GM21360 (cell line): ENCODE results near the gene SNX32.
A peak's percentile ranks its signal among the peaks of the same experiment; 100 is the strongest.

ENCODE experiments used
- ATAC-seq: cut with Tn5 transposase; IDR thresholded peaks from one replicate; pipeline ENCODE4 v1.9.1; 2021; ENCODE audit warnings: mild to moderate bottlenecking, moderate library complexity; ENCODE audit not compliant: unreplicated experiment

The SNX32 gene

DNA sequence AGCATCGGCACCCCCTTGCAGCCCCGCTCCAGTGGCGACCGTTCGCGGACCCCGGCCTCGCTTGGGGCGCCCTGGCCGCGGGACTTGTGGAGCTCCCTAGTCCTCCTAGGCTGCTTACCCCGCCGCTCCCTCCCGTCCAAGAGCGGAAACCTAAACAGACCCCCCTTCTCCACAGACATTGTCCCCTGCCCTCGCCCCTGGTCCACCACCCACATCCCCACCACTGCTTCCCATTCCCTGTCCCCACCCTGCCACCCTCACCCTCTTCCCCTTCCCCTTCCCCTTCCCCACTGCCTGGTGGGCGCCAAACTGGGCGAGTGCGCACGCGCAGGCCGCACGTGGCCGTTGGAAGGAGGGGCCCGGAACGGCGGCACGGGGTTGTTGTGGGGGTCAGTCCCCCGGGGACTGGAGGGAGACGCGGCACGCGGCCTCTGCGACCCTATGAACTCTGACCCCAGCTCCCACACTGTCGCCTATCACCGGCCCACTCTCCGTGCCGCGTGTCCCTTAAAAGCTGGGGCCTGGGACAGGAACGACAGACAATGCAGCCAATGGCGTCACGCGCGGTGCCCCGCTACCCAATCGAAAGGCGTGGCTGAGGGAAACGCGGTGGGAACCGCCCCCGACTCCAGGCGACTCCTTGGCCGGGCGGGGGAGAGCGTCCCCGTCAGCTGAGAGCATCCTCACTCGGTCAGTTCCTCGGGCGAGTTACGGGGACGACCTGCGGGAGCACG is at the start of gene SNX32:
Gene SNX32, plus strand, starts transcription at position 667 of the 734 bp plus-strand sequence. CDS start 103 bp downstream, outside the sequence.
- ATAC-seq: peak; percentile 85

DNA sequence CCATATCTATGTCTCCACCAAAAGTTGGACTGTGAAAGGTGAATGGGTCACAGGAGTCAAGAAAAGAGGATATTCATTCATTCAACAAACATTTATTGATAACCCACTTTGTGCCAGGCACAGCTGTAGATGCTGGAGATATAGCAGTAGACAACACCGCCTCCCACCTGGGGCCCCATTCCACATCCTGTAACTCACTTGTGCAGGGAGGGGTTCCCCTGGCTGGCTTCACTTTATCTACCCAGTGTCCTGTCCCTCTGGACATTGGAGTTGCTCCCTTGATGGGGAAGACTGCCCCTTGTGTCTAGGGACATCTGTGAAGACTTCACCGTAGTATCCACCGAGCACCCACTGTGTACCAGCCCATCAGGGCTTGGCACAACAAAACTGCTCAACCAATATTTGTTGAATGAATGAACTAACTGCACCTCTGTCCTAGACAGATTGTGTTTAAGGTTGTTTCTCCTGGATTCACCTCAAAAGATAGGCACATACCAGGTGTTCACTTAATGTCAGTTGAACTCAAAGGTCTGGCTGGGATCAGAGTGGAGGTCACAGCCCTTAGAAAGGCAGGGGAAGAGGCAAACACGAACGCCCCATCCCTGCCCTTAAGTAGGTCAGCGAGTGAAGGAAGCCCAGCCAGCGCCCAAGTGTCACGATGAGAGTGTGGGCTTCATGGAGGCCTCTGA is 48.3 kb upstream of the SNX32 start:
- no peak for ATAC-seq

DNA sequence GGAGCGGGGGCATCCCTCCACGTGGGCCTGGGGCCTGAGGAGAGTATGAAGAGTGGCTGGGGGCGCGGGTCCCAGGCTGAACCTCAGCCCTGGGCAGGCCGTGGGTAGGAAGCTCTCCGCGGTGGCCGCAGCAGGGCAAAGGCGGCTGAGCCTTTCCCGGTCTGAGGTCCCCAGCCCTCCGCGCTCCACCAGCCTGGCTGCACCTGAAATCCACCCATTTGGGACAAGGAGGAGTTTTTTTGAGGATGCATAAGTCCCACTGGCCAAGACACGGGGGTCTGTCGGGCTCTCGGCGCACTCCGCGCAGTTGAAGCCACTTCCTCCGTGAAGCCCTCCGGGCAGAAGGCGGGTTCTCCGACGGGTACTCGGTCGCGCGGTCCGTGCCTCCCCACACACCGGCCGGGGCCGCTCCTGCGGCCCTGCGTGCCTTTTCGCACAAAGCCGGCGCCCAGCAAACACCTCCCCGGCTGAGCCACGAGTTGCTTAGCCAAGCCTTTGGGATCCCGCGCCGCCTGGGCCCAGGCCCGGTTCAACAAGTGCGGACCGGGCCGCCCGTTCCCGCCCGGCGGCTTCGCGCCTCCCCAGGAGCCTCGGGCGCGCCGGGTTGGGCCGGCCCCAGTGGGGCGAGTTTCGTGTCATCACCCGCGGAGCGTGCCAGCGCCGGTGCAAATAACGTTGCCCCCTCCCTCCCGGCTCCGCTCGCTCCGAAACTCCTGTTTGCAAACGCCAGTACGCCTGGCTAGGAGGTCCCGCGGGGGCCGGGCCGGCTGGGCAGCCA is 47.6 kb upstream of the SNX32 start:
- no peak for ATAC-seq

DNA sequence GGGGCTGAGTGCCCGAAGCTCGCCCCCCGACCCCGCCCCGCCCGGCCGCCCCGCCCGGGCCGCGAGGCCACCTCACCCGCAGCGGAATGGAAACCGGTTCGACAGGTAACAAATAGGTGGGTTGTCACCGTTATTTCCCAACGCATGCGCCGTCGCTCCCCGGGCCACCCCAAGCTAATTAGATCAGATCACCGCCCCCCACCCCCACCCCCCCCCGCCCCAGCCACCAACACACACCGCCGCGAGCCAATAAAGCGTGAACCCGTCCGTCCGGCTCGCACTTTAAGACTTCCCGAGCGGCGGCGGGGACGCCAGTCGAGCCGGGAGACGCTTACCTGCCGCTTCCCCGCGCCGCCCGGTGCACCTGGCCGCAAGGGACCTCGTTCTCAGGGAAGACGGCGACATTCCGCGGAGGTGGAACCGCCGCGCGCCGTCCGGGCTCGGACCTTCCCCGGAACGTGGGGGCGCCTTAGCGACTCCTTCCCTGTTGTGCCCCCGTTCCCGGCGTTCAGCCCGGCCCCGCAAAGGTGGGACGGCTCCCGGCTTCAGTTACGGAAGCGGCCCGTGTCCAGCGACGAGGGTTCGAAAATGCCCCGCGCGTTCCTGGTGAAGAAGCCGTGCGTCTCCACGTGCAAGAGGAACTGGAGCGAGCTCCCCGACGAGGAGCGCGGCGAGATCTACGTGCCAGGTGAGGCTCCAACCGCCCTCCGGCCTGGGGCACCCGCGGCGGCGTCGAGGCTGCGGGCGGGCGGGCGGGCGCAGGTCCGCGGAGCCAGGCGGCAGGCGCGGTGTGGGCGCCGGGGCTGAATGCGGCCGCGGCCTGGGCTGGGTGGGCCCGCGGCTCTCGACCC is 46.8 kb upstream of the SNX32 start, which contains the start of gene OVOL1:
Gene OVOL1, plus strand, starts transcription at position 278 of the 851 bp plus-strand sequence. Its CDS starts 311 bp downstream, at position 589.
- no peak for ATAC-seq

DNA sequence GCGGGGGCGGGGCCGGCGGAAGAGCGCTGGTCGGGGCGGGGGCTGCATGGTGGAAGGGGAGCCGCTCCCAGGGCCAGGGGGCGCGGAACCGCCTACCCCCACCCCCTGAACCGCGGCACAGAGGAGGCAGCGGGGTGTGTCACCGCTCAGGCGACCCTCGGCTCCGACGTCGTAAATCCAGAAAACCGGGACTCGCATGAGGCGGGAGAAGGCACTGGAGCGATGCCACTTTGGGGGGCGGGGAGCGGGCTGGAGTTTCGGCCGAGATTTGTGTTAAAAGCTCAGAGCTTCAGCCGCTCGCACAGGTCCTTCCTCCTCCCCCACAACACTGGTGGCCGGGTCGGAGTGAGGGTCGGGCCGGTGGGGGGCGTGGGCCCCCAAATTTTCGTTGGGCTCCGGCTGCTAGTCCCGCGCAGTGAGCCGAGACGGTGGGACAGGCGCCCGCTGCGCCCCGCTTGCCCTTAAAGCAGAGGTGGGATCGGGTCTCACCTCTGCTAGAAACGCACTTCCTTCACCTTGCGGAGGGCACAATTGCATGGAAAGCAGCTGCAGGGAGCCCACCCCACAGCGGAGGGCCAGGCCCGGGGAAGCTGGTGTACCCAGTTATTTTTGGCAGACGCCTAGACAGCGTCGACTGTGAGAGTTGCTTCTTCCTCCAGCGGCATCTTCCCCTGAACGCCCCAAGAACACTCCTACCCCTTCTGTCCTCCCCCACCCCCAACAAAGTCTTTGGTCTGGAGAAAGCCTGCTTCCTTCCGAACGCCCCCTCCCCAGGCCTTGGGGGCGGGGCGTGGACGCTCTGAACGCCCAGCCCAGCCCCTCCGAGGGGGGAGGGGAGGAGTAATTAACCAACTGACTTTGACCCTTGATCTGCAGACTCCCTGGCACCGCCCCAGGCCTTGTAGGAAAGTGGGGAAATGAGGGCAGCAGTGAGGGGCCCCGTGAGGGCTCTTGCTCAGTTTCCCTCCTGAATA is 45.8 kb upstream of the SNX32 start:
- no peak for ATAC-seq

DNA sequence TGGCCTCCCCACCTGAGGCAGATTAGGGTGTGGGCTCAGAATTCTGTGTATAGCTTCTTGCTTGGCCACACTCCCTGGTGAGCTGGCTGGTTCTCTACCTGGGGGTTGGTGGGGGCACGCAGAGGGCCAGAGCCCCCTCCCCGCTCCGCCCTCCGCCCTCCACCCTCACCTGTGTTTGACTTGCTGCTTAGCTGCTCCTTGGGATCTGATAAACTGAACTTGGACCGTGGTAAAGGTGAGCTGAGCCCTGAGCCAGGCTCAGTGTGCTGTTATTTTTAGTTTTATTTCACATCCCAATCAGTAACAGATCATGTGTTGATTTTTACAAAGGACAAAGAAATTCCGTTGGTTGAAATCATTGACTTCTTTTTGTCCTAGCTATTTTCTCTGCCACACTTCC is 44.9 kb upstream of the SNX32 start:
- ATAC-seq: no peak

DNA sequence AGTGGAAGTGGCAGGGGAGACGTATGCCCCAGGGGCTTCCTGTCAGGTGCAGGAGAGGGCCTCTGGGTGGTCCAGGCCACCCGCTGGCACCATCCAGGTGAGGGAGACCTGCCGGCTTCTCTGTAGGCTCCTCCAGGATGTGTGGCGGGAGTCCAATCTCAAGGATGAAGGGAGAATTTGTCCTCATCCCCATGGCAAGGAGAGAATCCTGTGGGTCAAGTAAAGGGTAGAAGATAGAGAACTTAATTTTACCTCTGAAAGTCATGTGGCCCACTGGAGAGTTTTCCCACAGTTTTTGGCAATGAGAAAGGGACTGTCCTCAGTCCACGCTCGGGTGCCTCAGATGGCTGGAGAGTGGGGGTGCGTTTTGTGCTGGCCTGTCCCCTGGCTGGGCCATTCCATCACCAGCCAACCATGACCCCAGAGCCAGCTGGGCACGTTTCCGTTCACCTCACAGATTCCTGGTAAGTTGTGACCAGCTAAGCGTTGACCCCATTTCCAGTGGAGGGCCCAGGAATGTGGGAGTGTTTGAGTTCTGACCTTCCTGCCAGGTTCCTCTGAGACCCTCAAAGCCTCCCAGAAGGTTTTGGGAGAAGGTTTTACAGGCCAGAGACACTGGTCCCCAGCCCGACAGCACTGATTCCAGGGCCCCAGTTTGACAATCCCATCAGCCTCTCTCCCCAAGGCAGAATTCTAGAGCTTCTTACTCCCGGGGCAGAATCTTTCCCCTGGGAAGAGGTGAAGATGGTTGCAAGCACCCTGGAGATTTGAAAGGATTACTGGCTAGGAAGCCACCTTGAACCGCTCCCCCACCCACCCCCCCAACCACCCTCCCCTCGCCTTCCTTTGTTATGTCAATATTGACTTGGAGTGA is 44.3 kb upstream of the SNX32 start:
- no peak for ATAC-seq

DNA sequence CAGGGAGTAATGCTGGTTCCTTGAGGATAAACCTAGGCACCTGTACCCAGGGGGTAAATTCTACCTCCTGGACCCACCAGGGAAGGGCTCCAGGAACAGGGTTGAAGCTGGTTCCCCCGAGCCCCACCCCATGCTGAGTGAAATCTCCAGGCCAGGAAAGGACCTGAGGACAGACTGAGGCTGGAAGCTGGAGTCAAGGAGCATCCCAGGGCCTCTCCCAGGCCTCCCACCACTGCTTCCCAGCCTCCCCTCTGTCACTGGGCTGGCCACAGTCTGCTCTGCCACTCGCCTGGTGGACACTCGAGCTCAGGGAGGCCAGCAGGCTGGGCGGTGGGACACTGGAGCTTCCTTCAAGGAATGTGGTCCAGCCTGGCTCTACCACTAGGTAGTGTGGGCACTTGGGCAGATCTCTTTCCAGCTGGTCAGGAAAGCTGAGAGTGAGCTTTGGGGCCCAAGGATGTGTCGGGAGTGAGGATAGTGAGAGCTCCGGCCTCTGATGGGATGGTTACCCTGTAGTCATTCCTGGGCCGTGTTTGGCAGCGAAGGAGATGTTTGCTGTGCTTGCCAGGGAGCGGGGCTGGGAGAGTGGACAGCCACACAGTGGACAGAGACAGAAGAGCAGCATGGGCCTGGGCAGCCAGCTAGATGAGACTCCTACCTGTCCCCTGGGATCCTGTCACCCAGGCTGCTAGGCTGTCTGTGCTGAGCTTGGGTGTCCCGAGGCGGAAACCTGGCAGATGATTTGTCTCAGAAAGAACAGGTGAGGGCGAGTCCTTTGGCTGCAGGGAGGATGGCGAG is 43.5 kb upstream of the SNX32 start:
- ATAC-seq: no peak

DNA sequence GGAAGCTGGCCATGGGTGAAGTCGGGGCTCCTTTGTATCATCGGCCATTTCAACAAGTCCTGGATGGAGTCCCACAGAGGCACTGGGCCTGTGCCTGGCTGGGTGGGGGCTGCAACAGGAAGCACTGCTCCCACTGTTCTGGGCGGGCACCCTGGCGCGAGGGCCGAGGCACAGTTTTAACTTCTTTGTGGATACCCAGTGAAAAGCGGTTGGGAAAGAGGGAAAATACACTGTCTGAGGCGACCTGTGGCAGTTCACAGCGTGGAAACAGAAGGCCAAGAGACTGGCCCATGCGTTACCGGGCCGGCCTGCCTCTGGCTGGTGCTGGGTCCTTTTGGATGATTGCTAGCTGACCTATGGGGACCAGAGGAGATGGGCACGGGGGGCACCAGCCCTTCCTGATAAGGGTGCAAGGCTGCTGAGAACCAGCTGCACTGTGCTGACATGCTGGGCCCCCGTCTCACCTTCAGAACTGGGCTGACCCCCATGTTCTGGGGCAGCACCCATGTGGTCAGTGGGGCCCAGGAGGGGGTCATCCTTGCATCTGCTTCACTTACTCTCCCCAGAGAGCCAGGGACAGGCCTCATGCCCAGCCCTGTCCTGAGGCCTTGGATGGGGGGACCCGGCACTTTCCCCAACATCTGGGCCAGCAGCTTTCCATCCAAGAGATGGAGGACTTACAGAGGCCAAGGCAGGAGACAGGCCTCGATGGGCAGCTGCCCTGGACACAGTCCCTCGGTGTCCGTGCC is 42.7 kb upstream of the SNX32 start:
- ATAC-seq: no peak

DNA sequence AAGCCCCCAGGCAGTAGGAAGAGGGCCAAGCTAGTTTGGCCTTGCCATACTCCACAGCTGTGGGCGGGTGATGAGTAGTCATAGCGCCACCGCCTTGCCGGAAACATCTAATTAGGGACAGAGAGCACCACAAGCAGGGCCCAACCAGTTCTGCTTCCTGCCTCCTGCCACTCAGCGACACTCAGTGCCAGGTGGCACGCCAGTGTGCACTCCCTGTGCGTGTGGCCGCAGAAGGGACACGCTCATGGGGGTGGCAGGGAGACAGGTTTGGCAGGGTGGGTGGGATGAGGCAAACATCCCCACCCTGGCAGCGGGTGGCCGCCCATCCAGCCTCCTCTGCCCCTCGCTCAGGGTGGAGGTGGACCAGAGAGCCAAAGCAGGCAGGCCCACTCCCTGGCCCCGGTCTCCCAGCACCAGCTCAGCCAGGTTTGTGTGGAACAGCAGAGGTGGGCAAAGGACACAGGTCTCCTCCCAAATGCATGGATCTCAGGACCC is 42.0 kb upstream of the SNX32 start:
- ATAC-seq: no peak

DNA sequence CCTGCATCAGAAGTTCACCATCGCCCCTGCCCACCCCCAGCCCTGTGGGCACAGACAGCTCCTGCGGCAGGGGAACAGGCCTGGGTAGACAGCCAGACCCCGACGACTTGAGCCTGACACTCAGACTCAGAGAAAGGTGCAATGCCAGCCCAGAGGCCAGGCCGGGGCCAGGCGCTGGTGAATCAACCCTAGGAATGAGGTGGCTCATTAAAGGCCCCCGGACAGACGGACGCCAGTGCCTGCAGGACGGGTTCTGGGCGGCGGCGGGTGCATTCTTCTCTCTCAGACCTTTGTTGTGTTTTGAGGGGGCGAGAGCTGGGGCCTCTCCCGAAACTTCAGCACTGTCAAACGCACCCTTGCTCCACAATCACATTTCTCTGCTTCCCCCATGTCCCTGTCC is 41.3 kb upstream of the SNX32 start:
- no peak for ATAC-seq

DNA sequence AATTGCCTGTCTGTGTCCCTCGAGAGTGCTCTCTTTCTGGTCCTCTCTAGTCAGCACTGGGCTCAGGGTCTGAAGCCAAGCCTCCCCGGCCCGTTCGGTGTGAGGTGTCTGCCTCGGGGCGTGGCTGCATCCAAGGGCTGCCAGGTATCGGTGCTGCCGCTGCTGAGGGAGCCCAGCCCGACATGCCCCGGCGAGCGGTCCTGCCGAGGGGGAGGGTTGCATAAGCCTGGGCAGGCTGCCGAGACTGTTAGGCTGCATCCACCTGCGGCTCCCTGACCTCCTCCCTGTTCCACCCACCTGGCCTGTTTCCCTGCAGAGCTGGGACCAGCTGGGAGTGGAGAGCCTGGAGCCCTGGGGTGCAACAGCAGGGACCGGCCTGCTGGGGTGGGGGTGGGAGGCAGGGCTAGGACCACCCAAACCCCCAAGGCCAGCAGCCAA is 40.6 kb upstream of the SNX32 start:
- ATAC-seq: no peak

DNA sequence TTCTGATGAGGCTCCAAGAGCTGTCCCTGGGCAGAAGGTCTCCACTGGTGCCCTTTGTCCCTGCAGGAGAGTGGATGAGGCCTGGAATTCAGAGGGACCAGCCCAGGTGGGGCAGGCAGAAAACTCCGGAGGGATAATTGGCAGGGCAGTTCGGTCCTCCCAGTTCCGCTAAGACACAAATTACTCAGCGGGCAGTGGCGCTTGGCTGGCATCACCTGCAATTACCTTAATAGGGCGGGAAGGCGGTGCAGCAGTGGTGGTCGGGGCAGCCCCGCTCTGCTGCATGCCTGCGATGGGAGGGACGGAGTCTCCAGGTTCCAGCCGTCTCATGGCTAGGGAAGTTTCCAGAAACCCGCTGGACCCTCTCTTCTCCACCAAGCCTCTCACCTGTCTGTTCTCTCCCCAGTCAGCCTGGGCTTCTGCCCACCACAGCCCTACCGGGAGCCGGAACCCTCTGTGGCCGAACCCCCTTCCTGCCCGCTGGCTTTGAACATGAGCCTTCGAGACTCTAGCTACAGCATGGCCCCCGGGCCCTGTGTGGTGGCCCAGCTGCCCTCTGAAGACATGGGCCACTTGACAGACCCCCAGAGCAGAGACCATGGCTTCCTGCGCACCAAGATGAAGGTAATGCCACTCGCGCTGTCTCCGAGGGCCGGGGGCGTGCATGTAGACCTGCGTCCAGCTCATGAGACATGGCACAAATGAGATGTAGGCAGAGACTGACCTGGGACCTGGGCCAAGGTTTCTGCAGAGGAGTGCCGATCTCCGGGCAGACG is 40.0 kb upstream of the SNX32 start:
- ATAC-seq: no peak

DNA sequence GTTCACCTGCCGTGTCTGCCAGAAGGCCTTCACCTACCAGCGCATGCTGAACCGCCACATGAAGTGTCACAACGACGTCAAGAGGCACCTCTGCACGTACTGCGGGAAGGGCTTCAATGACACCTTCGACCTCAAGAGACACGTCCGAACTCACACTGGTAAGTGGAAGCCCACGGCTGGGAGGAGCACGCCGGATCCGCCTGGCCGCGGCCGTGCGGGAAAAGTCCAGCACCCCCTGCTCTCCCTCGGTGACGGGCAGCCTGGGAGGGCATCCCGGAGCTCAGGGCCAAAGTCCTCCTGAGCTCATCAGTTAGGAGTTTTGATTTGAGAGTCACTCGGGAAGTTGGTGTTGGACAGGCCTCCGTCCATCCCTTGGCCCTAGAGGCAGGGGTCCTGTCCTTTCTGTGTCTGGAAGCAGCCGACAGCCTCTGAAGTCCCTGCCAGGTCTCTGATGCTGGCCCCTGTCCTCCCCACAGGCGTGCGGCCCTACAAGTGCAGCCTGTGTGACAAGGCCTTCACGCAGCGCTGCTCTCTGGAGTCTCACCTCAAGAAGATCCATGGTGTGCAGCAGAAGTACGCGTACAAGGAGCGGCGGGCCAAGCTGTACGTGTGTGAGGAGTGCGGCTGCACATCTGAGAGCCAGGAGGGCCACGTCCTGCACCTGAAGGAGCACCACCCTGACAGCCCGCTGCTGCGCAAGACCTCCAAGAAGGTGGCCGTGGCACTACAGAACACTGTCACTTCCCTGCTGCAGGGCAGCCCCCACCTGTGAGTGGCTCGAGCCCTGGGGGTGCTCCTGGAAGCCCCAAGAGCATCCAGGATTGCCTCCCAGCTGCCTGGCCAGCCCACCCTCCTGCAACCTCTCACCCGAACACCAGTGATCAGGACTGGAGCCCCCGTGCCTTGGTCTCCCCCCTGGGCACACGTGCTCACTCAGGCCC is 38.9 kb upstream of the SNX32 start:
- ATAC-seq: no peak
